ENCODE data around the gene IFNLR1.
A peak's percentile ranks its signal among the peaks of the same experiment; 100 is the strongest.
"Not testable (repeated sequence)": the region's sequence is repeated elsewhere in the genome, so short reads cannot be mapped to it uniquely, and the experiment has no call there.

Gene IFNLR1

DNA sequence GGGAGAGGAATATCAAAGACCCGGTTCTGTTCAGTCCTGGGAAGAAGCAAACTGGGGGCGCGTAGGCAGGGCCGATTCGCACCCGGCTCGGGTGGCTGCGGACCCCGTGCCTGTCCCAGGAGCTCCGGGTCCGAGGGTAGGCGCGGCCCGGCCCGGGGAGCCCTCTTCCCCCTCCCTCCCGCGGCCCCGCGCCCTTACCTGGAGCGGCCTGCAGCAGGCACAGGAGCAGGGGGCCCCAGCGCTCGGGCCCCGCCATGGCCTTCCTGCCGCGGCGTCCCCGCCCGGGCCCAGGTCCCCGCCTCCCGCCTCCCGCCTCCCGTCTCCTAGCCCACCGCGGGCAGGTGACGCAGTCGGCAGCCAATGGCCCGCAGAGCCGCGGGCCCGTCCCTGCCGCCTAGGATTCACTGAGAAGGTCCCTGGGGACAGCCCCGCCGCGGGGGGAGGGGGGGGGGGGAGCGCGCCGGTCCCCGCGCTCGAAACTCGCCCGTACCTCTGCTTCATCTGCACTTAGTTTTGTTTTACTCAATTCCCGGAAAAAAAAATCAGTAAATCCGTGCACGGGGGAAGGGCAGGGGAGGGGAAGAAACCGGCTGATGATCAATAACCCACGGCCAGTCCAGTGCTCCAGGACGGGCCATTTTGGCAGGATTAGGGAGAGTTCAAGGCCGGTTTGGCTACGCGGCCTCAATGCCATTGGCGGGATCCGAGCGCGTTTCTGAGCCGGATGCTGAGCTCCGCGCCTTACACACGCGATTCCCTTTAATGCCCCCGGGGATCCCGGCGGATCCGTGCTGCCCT lies at the start of gene IFNLR1:
IFNLR1 (minus strand) TSS at position 297 of the 798 bp plus-strand sequence; CDS start at position 256, 41 bp downstream.
- no peak for DNase-seq

DNA sequence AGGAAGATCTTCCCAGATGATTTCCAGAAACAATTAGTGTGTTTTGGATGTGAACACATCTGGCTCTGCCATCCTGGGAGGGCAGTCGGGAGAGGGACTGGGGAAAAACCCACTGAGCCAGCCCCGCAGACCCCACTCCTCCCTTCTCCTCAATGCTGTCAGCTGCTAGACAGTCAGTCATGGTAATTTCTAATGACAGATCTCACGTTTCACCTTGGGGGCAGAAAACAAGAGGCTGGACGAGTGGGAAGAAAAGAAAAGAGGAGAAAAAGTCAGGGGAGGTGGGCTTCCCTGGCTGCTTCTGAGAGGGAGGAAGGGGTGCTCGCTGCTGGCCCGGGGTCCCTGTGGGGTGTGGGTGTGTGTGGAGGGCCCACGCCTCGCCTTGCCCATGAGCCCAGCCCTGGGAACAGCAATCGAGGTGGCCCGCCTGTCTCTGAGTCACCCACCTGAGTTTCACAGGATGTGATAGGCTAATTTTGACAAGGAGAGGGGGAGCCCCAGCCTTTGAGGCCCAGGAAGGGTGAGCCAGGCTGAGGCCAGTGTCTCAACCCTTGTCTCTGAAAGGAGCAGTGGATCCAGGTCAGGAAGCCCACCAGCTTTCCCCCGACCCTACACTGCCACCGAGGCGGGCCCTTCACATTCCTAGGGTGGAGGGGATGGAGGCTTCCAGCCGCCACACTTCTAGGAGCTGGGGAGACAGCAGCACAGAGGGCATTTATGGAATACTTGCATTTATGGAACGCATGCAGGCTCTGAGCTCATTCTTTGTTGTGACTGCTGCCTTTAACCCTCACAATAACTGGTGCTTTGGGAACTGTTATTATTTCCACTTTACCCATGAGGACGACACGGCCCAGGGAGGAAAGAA lies 49.1 kb upstream of the IFNLR1 start:
- no peak for DNase-seq

DNA sequence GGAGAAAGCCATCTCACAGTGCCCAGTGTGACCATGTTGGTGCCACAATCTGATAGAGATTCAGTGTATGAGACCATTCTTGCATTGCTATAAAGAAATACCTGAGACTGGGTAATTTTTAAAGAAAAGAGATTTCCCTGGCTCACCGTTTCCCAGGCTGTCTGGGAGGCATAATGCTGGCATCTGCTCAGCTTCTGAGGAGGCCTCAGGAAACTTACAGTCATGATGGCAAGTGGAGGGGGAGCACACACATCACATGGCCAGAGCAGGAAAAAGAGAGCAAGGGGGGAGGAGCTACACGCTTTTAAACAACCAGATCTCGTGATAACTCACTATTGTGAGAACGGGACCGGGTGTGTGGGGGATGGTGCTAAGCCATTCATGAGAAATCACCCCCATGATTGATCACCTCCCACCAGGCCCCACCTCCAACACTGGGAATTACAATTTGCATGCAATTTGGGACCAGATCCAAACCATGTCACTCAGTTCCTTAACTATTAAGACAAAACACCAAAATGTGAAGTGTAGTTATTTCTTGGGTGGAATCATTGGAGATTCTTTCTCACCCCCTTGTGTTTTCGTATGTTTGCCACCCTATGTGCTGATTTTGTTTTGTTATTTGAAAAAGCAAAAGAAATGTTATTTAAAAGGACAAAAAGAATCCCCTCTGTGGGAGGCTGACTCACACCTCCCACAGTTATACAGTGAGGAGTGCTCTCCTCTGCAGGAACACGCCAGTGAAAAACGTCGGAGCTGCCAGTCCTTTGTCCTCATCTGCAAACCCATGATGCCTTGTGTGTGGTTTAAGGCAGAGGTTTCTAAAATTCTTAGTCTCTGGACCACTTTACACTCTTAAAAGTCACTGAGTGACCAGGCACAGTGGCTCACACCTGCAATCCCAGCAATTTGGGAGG lies 46.9 kb upstream of the IFNLR1 start:
- DNase-seq: no peak

DNA sequence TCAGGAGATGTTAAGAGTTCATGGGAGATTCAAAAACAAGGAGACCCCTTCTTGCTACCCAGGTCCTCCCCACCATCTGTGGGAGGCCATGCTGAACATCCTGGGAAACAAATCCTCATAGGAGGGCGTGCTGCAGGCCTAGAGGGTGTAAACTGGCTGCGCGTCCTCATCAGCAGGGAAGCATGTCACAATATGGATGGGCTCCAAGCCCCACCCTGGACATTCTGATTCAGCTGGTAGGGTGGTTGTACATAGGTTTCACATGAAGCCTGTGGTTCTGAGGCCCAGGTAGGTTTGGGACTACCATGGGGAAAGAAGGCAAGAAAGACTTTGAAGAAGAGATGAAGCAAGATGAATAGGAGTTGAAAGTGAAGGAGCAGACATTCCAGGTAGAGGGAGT lies 44.6 kb upstream of the IFNLR1 start:
- no peak for DNase-seq

DNA sequence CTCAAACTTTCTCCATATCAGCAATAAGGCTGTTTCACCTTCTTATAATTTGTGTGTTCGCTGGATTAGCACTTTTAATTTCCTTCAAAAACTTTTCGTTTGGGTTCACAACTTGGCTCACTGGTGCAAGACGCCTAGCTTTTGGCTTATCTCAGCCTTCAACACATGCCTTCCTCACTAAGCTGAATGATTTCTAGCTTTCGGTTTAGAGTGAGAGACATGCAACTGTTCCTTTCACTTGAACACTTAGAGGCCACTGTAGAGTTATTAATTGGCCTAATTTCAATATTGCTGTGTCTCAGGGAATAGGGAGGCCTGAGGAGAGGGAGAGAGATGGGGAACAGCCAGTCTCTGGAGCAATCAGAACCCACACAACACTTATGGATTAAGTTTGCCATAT lies 41.2 kb upstream of the IFNLR1 start:
- no peak for DNase-seq

DNA sequence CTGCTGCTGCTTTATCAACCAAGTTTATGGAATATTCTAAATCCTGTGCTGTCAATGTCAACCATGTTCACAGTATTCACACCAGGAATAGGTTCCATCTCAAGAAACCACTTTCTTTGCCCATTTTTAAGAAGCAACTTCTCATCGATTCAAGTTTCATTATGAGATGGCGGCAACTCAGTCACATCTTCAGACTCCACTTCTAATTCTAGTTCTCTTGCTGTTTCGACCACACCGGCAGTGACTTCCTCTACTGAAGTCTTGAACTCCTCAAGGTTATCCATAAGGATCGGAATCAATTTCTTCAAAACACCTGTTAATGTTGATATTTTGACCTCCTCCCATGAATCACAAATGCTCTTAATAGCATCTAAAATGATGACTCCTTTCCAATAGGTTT lies 39.7 kb upstream of the IFNLR1 start:
- DNase-seq: peak; percentile 52

DNA sequence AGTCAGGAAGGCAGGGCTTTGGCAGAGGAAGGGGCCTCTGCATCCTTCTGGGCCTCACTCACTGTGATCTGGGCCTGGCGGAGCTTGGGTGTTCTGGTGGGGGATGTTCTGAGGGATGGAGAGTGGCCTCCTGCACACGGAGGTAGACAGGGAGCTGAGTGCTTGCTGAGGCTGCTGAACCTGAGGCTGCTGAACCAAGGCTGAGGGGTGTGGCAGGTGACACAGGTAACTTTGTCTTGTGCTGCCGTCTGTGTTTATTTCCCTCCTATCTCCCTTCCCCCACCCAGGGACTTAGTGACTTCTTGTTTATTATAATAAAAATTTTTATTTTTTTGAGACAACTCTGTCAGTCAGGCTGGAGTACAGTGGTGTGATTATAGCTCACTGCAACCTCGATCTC lies 37.7 kb upstream of the IFNLR1 start:
- no peak for DNase-seq

DNA sequence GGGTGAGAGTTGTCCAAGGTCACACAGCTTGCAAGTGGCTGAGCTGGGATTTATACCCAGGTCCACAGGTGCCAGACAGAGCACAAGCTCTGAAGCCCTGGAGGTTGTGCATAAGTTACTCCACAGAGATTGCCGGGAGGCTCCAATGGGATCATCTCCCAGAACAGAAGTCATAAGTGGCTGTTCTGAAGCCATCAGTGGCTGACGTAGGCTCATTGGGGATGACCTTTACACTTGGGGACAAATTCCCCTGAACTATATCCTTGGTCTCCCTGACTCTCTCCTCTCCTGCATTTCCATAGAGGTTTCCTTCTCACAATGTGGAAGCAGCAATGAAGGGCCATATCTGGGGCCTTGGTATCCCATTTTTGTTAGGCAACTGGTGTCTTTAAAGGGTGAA lies 37.0 kb upstream of the IFNLR1 start:
- no peak for DNase-seq

DNA sequence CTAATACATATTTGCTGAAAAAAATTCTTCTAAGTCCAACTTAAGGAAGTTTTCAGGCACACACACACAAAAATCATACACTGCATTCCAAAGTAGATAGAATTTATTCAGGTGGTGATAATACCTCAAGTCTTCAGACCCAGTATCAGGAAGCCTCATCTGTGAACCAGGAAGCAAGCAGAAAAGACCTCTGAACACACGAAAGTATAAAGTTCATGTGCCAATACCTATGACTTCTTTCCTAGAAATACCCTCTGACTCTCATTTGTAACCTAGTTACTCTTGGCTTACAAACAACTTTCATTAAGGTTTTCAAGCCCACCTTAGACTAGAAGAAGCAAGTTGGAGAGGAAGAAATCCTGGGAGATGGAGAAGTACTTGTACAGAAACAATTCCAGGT lies 35.7 kb upstream of the IFNLR1 start:
- no peak for DNase-seq

DNA sequence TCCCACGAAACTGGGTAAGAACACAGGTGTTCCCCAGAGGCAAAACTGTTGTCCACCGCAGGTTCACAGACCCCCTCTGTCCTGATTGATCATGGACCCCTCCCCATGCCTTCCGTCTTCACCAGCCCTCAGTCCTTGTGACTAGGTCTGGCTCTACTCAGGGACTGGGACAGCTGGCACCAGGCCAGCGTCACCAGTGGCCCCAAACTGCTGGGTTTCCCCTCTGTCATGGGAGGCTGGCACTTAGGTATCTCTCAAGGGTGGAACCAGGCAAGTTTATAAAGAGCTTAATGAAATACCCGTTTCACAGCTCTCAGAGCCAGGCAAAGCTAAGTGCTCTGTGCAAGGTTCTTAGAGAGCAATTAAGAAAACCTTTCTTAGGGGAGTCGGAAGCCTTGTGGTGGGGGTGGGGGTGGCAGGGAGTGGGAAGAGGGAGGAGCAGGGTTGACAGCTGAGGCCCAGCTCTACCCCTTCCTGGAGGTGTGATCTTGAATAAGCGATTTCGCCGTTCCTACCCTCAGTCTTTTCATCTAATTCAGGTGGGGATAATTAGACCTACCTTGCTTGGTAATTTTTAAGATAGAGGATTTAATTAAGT lies 35.0 kb upstream of the IFNLR1 start:
- DNase-seq: no peak

DNA sequence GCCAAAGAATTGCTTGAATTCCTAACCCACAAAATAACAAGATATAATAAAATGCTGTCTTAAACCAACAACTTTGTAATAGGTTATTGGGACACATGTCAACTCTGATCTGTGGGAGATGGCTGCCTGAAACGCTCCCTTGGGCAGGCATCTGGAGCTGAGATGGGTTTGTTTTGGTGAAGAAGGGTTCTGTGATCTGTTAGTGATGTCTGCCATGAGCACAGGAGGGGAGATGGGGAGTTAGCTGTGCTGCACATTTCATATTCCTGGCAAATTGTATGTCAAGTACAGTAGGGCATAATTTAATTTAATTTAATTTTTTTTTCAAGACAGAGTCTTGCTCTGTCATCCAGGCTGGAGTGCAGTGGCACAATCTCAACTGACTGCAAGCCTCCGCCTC lies 34.2 kb upstream of the IFNLR1 start:
- DNase-seq: no peak

DNA sequence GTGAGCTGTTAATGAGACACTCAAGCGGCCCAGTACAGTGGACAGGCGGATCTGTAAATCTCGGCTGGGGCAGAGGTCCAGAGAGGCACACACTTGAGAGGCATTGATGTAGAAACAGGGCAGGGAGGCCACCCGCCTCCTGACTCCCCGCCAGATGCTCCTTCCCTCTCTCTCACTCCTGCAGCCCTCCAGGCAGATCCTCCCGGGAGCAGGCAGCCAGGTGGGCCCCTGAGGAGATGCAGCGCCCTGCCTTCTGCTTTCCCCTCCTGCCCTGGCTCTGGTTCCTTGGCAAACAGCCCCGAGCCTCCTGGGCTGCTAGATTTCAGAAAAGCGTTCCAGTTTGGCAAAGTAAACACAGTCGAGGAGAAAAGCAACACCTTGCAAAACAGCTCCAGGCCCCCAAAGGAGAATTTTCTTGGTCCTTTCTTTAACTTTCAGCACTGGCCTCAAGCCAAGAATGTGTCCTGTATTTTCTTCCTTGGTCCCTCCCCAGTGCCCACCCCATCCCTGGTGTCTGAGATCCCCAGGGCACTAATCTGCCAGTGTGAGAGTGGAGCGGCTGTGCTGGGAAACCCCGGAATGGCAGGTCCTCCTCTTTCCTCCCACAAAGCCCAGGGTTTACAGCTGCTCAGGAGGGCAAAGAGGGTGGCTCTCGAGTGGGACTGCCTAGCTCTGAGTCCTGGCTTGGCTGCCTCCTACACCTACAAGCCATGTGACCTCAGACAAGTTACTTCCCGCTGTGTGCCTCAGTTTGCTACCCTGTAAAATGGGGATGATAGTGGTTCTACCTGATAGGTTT lies 29.4 kb upstream of the IFNLR1 start:
- no peak for DNase-seq

DNA sequence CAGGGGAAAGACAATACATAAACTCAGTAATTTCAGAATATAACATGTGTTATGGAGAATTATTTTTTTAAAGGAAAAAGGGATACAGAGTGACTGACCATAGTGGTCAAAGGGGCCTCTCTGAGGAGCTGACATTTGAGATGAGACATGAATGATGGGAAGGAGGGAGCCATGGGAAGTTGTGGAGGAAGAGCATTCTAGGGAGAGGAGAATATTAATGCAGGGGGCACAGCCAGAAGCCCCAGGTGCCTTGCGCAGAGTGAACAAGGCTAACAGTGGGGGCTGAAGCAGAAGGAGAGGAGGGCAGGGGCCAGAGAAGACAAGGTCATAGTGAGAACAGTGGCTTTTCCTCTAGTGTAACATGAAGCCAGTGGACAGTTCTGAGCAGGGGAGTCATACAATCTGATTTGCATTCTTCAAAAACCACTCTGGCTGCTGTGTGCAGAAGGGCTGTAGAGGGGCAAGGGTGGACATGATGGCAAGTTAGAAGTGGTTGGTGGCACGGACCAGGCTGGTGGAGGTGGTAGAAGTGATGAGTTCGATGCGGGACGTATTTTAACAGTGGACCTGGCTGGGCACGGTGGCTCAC lies 28.2 kb upstream of the IFNLR1 start:
- DNase-seq: no peak

DNA sequence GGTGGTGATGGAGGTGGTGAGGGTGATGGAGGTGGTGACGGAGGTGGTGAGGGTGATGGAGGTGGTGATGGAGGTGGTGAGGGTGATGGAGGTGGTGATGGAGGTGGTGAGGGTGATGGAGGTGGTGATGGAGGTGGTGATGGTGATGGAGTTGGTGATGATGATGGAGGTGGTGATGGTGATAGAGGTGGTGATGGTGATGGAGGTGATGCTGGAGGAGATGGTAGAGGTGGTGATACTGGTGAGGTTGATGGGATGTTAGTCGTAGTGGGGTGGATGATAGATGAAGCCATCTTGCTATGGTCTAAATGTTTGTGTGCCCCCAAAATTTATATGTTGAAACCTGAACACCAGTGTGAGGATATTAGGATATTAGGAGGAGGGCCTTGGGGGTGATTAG lies 25.3 kb upstream of the IFNLR1 start:
- DNase-seq: no peak

DNA sequence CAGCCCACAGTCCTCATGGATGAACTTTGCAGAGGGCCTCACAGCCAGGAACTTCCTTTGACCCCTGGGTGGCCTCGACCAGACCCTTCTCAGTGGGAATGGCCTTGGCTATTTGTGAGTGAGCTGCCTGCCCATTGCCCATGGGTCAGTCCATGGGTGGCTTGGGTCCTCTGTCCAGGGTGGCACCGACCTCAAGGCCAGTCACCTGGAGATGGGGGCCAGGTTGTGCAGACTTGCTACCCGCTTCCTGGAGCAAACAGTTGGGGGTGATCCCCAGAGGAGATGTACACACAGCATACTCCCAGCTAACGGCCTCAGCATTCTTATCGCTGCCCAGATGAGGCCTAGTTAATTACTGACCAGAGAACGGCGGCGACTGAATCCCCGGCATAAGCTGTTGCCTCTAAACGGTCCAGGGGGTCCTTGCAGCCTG lies 23.1 kb upstream of the IFNLR1 start:
- no peak for DNase-seq

DNA sequence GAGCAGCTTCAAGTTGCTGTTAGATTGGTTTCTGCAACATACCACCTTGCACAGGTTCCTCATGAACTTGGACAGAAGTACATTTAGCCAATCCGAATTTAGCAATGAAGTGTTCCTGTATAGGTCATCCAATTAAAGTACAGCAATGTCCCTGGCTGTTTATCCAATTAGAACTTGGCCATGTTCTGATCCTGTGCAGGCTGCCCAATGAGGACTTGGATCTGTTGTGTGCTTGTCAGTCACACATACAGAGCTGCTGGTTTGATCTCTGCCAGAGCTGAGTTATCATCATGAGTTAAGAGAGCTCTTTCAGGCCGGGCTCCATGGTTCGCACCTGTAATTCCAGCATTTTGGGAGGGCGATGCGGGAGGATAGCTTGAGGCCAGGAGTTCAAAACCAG lies 22.0 kb upstream of the IFNLR1 start:
- DNase-seq: no peak

DNA sequence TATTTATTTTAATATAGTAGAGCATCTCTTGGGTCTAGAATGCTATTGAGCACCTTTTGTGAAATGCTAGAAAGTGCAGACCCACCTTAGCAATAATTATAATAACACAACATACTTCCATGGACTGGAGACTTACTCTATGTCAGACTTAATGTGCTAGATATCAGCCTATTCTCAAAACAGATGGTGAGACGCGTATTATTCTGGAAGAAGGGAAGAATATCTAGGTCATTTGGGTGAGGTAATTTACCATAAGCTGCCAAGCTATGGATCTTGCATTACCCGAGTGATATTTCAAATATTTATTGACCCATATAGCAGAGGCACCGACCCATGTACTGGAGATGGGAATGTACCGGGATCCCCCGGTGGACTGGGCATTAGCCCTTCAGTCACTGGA lies 20.6 kb upstream of the IFNLR1 start:
- DNase-seq: no peak

DNA sequence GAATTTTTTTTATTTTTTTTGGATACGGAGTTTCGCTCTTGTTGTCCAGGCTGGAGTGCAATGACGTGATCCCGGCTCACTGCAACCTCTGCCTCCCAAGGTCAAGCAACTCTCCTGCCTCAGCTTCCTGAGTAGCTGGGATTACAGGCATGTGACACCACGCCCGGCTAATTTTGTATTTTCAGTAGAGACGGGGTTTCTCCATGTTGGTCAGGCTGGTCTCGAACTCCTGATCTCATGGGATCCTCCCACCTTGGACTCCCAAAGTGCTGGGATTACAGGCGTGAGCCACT lies 20.3 kb upstream of the IFNLR1 start:
- not testable (repeated sequence) for DNase-seq

DNA sequence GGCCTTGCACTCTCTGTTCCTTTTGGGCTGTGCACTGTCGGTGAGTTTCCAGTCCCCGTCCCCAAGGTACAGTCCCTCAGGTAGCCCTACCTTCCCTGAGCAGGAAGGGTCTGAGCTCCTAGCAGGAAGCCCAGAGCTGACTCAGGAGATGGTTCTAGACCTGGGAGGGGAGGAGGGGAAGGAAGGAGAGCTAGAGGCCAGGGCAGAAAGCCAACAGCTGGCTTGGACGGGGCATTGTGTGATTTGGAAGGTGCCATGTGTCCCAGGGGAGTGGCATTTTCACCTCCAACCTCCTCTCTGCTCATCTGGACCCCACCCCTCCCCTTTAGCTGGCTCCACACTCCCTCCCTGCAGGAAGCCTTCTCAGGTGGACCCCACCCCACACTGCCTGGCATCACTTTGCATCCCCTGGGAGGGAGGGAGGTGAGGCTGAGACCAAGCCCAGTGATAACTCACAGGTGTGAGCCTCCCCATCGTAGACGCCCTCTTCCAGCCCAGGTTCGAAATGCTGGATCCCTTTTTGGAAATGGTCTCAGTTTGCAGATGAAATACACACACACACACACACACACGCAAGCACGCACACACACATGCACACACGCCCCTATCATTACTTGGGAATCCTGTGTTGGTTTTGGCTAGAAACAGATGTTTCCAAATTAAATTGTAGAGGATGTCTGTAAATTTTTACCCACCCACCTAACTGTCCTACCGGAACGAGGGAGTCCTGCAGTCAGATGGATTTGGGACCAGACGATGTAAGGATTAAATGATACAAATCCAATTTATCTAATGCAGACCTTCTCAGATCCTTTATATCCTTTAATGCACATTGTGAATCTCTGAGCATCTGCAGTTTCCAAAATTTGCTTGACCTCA lies 19.7 kb upstream of the IFNLR1 start:
- DNase-seq: no peak

DNA sequence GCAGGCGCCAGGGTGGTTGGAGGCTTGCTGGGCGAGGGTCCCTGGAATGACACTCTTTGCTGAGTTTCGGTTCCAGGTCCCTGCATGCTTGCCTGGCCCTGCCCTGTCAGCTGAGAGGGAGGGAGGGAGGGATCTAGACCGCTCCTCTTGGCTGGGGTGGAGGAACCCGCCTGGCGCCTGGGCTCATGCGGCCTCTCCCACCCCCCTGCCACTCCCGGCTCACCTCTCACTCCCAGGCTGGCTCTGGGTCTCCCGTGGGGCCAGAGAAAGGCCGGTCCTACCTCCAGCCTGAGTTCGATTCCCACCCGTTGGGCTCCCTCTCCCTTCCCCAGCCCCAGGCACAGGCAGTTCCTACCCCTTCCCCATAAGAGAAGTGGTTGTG lies 19.0 kb upstream of the IFNLR1 start:
- DNase-seq: peak; percentile 17
